Heart left ventricle (tissue), 16 donors: ENCODE results near the gene KRT72. TPM values are rescaled to one million over a fixed set of nuclear protein-coding genes. Genes with fewer than 3 reads are reported as not detected.

Experiments used
- ATAC-seq, 4 donors: fragments of 200-7000 bp; cut with Tn5 transposase; one replicate each; pipeline ENCODE4 v1.9.1; 2020 to 2022; ENCODE audit warnings: moderate library complexity in 4 of 4, mild to moderate bottlenecking in 3 of 4, moderate number of reproducible peaks in 1 of 4
- DNase-seq, 5 donors: peaks; one replicate each; pipeline ENCODE4 v3.0.0-alpha.2; 2020
- H3K27ac ChIP-seq, 12 donors: fragments of 200-600 bp; sonication (generic) in 4 of 12; one replicate each; pipeline versions ENCODE4 v1.5.0 to v1.8.0; 2016 to 2022; ENCODE audit warnings: mild to moderate bottlenecking in 2 of 12
- H3K27me3 ChIP-seq, 9 donors: fragments of 200-600 bp; sonication (generic) in 2 of 9; one replicate each; pipeline versions ENCODE4 v1.5.1 to v1.8.0; 2016 to 2022; ENCODE audit warnings: mild to moderate bottlenecking in 3 of 9
- H3K36me3 ChIP-seq, 9 donors: fragments of 200-600 bp; sonication (generic) in 2 of 9; one replicate each; pipeline versions ENCODE4 v1.5.0 to v1.8.0; 2018 to 2022; ENCODE audit warnings: mild to moderate bottlenecking in 2 of 9
- H3K4me1 ChIP-seq, 12 donors: fragments of 200-600 bp; sonication (generic) in 4 of 12; one replicate each; pipeline versions ENCODE4 v1.5.0 to v1.8.0; 2016 to 2022; ENCODE audit warnings: mild to moderate bottlenecking in 3 of 12
- H3K4me3 ChIP-seq, 12 donors: fragments of 200-600 bp; sonication (generic) in 4 of 12; one replicate each; pipeline versions ENCODE4 v1.5.0 to v1.8.0; 2017 to 2022; ENCODE audit warnings: mild to moderate bottlenecking in 9 of 12, moderate library complexity in 4 of 12
- H3K9me3 ChIP-seq, 12 donors: fragments of 200-600 bp; sonication (generic) in 4 of 12; one replicate each; pipeline versions ENCODE4 v1.5.0 to v1.8.0; 2016 to 2022; ENCODE audit warnings: mild to moderate bottlenecking in 1 of 12
- CTCF ChIP-seq, 12 donors: fragments of 200-600 bp; sonication (generic) in 4 of 12; IDR thresholded peaks; one replicate each; pipeline versions ENCODE4 v1.5.0 to v1.8.0; 2018 to 2022; ENCODE audit warnings: antibody characterized with exemption in 12 of 12, mild to moderate bottlenecking in 5 of 12
- POLR2A ChIP-seq, 2 donors: fragments of 450-650 bp; IDR thresholded peaks; one replicate each; pipeline ENCODE4 v1.6.1; 2017; ENCODE audit warnings: antibody characterized with exemption in 2 of 2, mild to moderate bottlenecking in 2 of 2, moderate library complexity in 2 of 2
- WGBS, 4 donors: extraction: QIAGEN DNeasy Blood & Tissue Kit in 2 of 4; methylation state at CpG; one replicate each; pipeline versions ENCODE4 v1.1.5 to v1.1.7; 2013 to 2018; 5-methylcytosine and 5-hydroxymethylcytosine counted together
- intact Hi-C, 10 donors: fragments of 100-400 bp; cut with DNase I; formaldehyde crosslinking; loops; one replicate each; pipeline versions ENCODE4 v1.11.1 to v1.14.2; 2022
- polyA plus RNA-seq, 2 donors: library from polyadenylated mRNA; stranded (reverse); fragments of 200-250 nt; gene quantifications; one replicate each; pipeline ENCODE4 v1.2.3, GENCODE V29; 2013
- total RNA-seq, 9 donors: library from RNA; depleted of rRNA in 2 of 9; stranded (reverse); fragments of >200 nt in 2 of 9; fragmentation: NEBNext Ultra II Directional in 3 of 9; extraction: Animal tissue kit (Norgen Biotek cat#: 25700) in 3 of 9; gene quantifications; one replicate each; pipeline versions ENCODE4 v1.1.0 to v1.2.4, GENCODE V29; 2016 to 2023
- donor health status: ischemic (EF 13 %, LVEDD 7.1; RV severe dilation, severe dysfunction).
- donor health status: healthy with polysubstance abuse.
- donor health status: DM: no; HTN: yes; CAD: no.
- donor health status: DM: no; HTN: no; CAD: no.
- donor health status: ischemic (EF 25% LVEDD 6.9; RV normal size, moderate dysfunction).
- donor health status: ischemic (EF 25% LVEDD 5.7; RV mildly dilated, moderate dysfunction).
- donor health status: healthy.
- donor health status: DM: yes; HTN: yes; CAD: no.
- donor health status: ischemic (EF 35%, LVEDD 5.7; RV mildly dilated, moderate dysfunction).
- donor health status: nonischemic (EF 11% LVEDD 7.7; RV severe dilation, severe dysfunction).
- donor health status: DM: yes; HTN: yes; CAD: no.
- donor health status: PGD.
- donor health status: ischemic (EF 29% LVEDD 5.4; RV normal size, mild dysfunction).
- donor health status: nonischemic (EF 23%, LVEDD 6.1; RV moderate dilation, normal function).

KRT72 gene
- total and polyA plus RNA-seq, 11 donors: not detected

- no peak for DNase-seq
Measured at GRCh38 chr12:52558781-52559445, 42.4 kb downstream of the KRT72 start.

GRCh38 chr12:52557476-52557875 lies 43.8 kb downstream of the KRT72 start:
- TF ChIP-seq CTCF (IDR thresholded peaks at IDR 0.05) (no peak), POLR2A (IDR thresholded peaks at IDR 0.05) (no peak)
- no peaks in the 10 kb centered on the region for H3K9me3 ChIP-seq
- peaks cover 0 to 12% (median 0%) of the 10 kb centered on the region in 9 donors for H3K27me3 ChIP-seq
- 66 to 76% (median 71%) methylated on average over 2 of the region's 2 CpGs for WGBS, 4 donors
- no peak overlapping the region for H3K4me3 ChIP-seq
- no peaks in the 10 kb centered on the region for H3K4me1 ChIP-seq
- no peak for ATAC-seq
- no peak overlapping the region for H3K27ac ChIP-seq
- no peaks in the 10 kb centered on the region for H3K36me3 ChIP-seq
- DNase-seq: no peak
- intact Hi-C loops: no loop called here

More at GRCh38 chr12:52558781-52559445, 42.4 kb downstream of the KRT72 start:
- no peak overlapping the region for H3K4me3 ChIP-seq
- no peak overlapping the region for H3K27ac ChIP-seq
- intact Hi-C loops: no loop called here
- no peak for ATAC-seq
- no peaks in the 10 kb centered on the region for H3K4me1 ChIP-seq
- no peaks in the 10 kb centered on the region for H3K36me3 ChIP-seq
- H3K9me3 ChIP-seq: no peaks in the 10 kb centered on the region
- WGBS, 4 donors: 76 to 84% (median 81%) methylated on average over 8 of the region's 8 CpGs
- TF ChIP-seq POLR2A (IDR thresholded peaks at IDR 0.05): no peak
- no peak for TF ChIP-seq CTCF (IDR thresholded peaks at IDR 0.05)
- peaks cover 0 to 15% (median 0%) of the 10 kb centered on the region in 9 donors for H3K27me3 ChIP-seq

GRCh38 chr12:52555577-52555976 lies 45.7 kb downstream of the KRT72 start:
- 72 to 82% (median 78%) methylated on average over 6 of the region's 6 CpGs for WGBS, 4 donors

More at GRCh38 chr12:52555577-52555976, 45.7 kb downstream of the KRT72 start:
- H3K4me1 ChIP-seq: peaks cover 0 to 14% (median 9%) of the 10 kb centered on the region in 12 donors
- H3K27me3 ChIP-seq: peaks cover 0 to 12% (median 0%) of the 10 kb centered on the region in 9 donors
- H3K9me3 ChIP-seq: no peaks in the 10 kb centered on the region
- H3K4me3 ChIP-seq: no peak overlapping the region
- DNase-seq: no peak
- H3K27ac ChIP-seq: no peak overlapping the region
- intact Hi-C loops: no loop called here
- no peaks in the 10 kb centered on the region for H3K36me3 ChIP-seq
- no peak for ATAC-seq
- no peak for TF ChIP-seq CTCF (IDR thresholded peaks at IDR 0.05)
- no peak for TF ChIP-seq POLR2A (IDR thresholded peaks at IDR 0.05)
